MCF 10A (cell line): ENCODE results near the gene WWOX. TPM values are rescaled to one million over a fixed set of nuclear protein-coding genes. Genes with fewer than 3 reads are reported as not detected.

Experiments used
- BruUV-seq: library from RNA; stranded (reverse); fragments of 400-500 nt; replicated peaks from 2 replicates; lab custom pipeline; 2021; lab: Mats Ljungman, UMichigan
- CTCF ChIA-PET: fragments of 300-600 bp; sonication (Branson Sonifier 250); formaldehyde crosslinking; extraction: SDS; loops from one replicate; lab custom pipeline; 2021; ENCODE audit warnings: antibody characterized with exemption, inconsistent platforms; lab: Yijun Ruan, JAX
- POLR2A ChIA-PET: fragments of 300-600, 350-650 bp; sonication (Branson Sonifier 250); formaldehyde crosslinking; extraction: SDS; loops from one replicate; lab custom pipeline; 2020; ENCODE audit warnings: antibody characterized with exemption, inconsistent platforms; lab: Yijun Ruan, JAX
- DNase-seq: peaks from one replicate; pipeline ENCODE4 v3.0.0-alpha.2; 2018; ENCODE audit not compliant: unreplicated experiment
- H3K27ac Mint-ChIP-seq: one replicate; pipeline ENCODE4 v1.8.0; 2022; ENCODE audit warnings: mild to moderate bottlenecking, low read depth, mixed read lengths; ENCODE audit not compliant: unreplicated experiment
- H3K27me3 Mint-ChIP-seq: one replicate; pipeline ENCODE4 v1.8.0; 2022; ENCODE audit warnings: mixed read lengths; ENCODE audit not compliant: insufficient read depth, unreplicated experiment
- H3K36me3 Mint-ChIP-seq: one replicate; pipeline ENCODE4 v1.8.0; 2022; ENCODE audit warnings: mild to moderate bottlenecking, moderate library complexity, mixed read lengths; ENCODE audit not compliant: insufficient read depth, unreplicated experiment
- H3K4me1 Mint-ChIP-seq: one replicate; pipeline ENCODE4 v1.8.0; 2022; ENCODE audit warnings: mixed read lengths; ENCODE audit not compliant: insufficient read depth, unreplicated experiment
- H3K4me3 Mint-ChIP-seq: one replicate; pipeline ENCODE4 v1.8.0; 2022; ENCODE audit warnings: mild to moderate bottlenecking, moderate library complexity, mixed read lengths; ENCODE audit not compliant: unreplicated experiment
- H3K9me3 Mint-ChIP-seq: one replicate; pipeline ENCODE4 v1.8.0; 2022; ENCODE audit warnings: mixed read lengths; ENCODE audit not compliant: unreplicated experiment
- CTCF ChIP-seq: fragments of 200-600 bp; IDR thresholded peaks from one replicate; pipeline ENCODE4 v1.8.0; 2022; ENCODE audit warnings: antibody characterized with exemption, mild to moderate bottlenecking; ENCODE audit not compliant: unreplicated experiment
- intact Hi-C: fragments of 100-400 bp; cut with micrococcal nuclease; formaldehyde crosslinking; loops from 2 replicates; pipeline ENCODE4 v1.14.1; 2022
- total RNA-seq: library from RNA; stranded (reverse); gene quantifications from 2 replicates; pipeline ENCODE4 v1.2.3, GENCODE V29; 2022

WWOX gene
- total RNA-seq, 1 experiment from 2014 or later = 18.1 TPM

- Mint-ChIP-seq H3K9me3 (no peaks in the 10 kb centered on the region), H3K36me3 (no peaks in the 10 kb centered on the region), H3K4me1 (no peaks in the 10 kb centered on the region), H3K27me3 (peaks cover 7% of the 10 kb centered on the region), H3K4me3 (no peak overlapping the region), H3K27ac (no peak overlapping the region)
- intact Hi-C loops = no loop called here
- no peak for DNase-seq
- POLR2A ChIA-PET = no interaction called here
- BruUV-seq = no TSS peak
- no peak for TF ChIP-seq CTCF
- CTCF ChIA-PET = interaction anchor here (0.6 kb wide), 1 partner anchor 47 kb away, joined by 3 read pairs; no protein-coding TSS in a partner anchor
Measured at GRCh38 chr16:79201436-79201835, 1102.0 kb downstream of the WWOX start.

GRCh38 chr16:79202977-79203376, 1103.5 kb downstream of the WWOX start:
- DNase-seq = no peak
- ChIA-PET CTCF (interaction anchor here (0.8 kb wide), 1 partner anchor 78 kb away, joined by 4 read pairs; no protein-coding TSS in a partner anchor), POLR2A (interaction anchor here (0.6 kb wide), 1 partner anchor 40 kb away, joined by 3 read pairs; no protein-coding TSS in a partner anchor)
- Mint-ChIP-seq H3K27ac (no peak overlapping the region), H3K4me1 (no peaks in the 10 kb centered on the region), H3K4me3 (no peak overlapping the region), H3K36me3 (no peaks in the 10 kb centered on the region), H3K27me3 (no peaks in the 10 kb centered on the region), H3K9me3 (no peaks in the 10 kb centered on the region)
- TF ChIP-seq CTCF = no peak
- intact Hi-C loops = no loop called here
- BruUV-seq = no TSS peak

- no peak overlapping the region for H3K27ac Mint-ChIP-seq
- H3K4me3 Mint-ChIP-seq = no peak overlapping the region
- no peaks in the 10 kb centered on the region for H3K36me3 Mint-ChIP-seq
- no peaks in the 10 kb centered on the region for H3K27me3 Mint-ChIP-seq
- POLR2A ChIA-PET = no interaction called here
- H3K4me1 Mint-ChIP-seq = no peaks in the 10 kb centered on the region
- no peak for TF ChIP-seq CTCF
- no TSS peak for BruUV-seq
- no peak for DNase-seq
- intact Hi-C loops = no loop called here
- CTCF ChIA-PET = interaction anchor here (0.6 kb wide), 1 partner anchor 1297 kb away, joined by 3 read pairs; no protein-coding TSS in a partner anchor
- H3K9me3 Mint-ChIP-seq = no peaks in the 10 kb centered on the region
Measured at GRCh38 chr16:79204486-79204885, 1105.0 kb downstream of the WWOX start.

- H3K36me3 Mint-ChIP-seq = no peaks in the 10 kb centered on the region
- H3K9me3 Mint-ChIP-seq = no peaks in the 10 kb centered on the region
- no peak for DNase-seq
- no TSS peak for BruUV-seq
- POLR2A ChIA-PET = interaction anchor here (0.6 kb wide), 1 partner anchor 600 kb away, joined by 4 read pairs; no protein-coding TSS in a partner anchor
- H3K27ac Mint-ChIP-seq = no peak overlapping the region
- no peak for TF ChIP-seq CTCF
- CTCF ChIA-PET = interaction anchor here (0.6 kb wide), 1 partner anchor 275 kb away, joined by 3 read pairs; no protein-coding TSS in a partner anchor
- H3K4me3 Mint-ChIP-seq = no peak overlapping the region
- no peaks in the 10 kb centered on the region for H3K4me1 Mint-ChIP-seq
- no peaks in the 10 kb centered on the region for H3K27me3 Mint-ChIP-seq
- intact Hi-C loops = no loop called here
Measured at GRCh38 chr16:79206889-79207288, 1107.4 kb downstream of the WWOX start.
